NCI-H187 treated with DMSO at 0.1 percent for 48 hours (cell line): Measurements from ENCODE around the gene ZAP70.

Experiments used
- DNase-seq: peaks from one replicate; lab custom pipeline; 2025; lab: John Stamatoyannopoulos, UW

Gene ZAP70

GRCh38 chr2:97717613-97717995 is 4.2 kb downstream of the ZAP70 start:
- no peak for DNase-seq

- DNase-seq, result no peak
Observed at GRCh38 chr2:97718051-97718882, 4.9 kb downstream of the ZAP70 start.

GRCh38 chr2:97718942-97719341 is 5.6 kb downstream of the ZAP70 start:
- DNase-seq, result no peak

- DNase-seq, result no peak
Observed at GRCh38 chr2:97719362-97720155, 6.2 kb downstream of the ZAP70 start.

GRCh38 chr2:97720746-97721145 is 7.4 kb downstream of the ZAP70 start:
- no peak for DNase-seq

GRCh38 chr2:97722227-97722626 is 8.9 kb downstream of the ZAP70 start:
- no peak for DNase-seq

GRCh38 chr2:97723156-97724072 is 10.0 kb downstream of the ZAP70 start:
- DNase-seq, result no peak

GRCh38 chr2:97724073-97724410 is 10.7 kb downstream of the ZAP70 start:
- DNase-seq, result no peak

GRCh38 chr2:97724501-97724900 is 11.1 kb downstream of the ZAP70 start:
- no peak for DNase-seq

GRCh38 chr2:97724946-97725688 is 11.7 kb downstream of the ZAP70 start:
- DNase-seq, result no peak

GRCh38 chr2:97726261-97727064 is 13.1 kb downstream of the ZAP70 start:
- no peak for DNase-seq

- DNase-seq, result no peak
Observed at GRCh38 chr2:97727296-97727695, 13.9 kb downstream of the ZAP70 start.

GRCh38 chr2:97728091-97728731 is 14.8 kb downstream of the ZAP70 start:
- no peak for DNase-seq

- DNase-seq, result no peak
Observed at GRCh38 chr2:97730245-97730644, 16.9 kb downstream of the ZAP70 start.

- DNase-seq, result no peak
Observed at GRCh38 chr2:97731274-97732020, 18.1 kb downstream of the ZAP70 start.

- DNase-seq, result no peak
Observed at GRCh38 chr2:97732436-97733340, 19.3 kb downstream of the ZAP70 start.

GRCh38 chr2:97733341-97734035 is 20.1 kb downstream of the ZAP70 start:
- DNase-seq, result no peak
